K562 (cell line): ENCODE results near the gene CAMK1D. TPM values are rescaled to one million over a fixed set of nuclear protein-coding genes. Genes with fewer than 3 reads are reported as not detected.

ENCODE experiments used
- ATAC-seq: fragments of 200-7000 bp; cut with Tn5 transposase; 3 replicates; pipeline ENCODE4 v1.9.1; 2020; ENCODE audit warnings: moderate library complexity
- BruUV-seq: library from RNA; stranded (reverse); fragments of 400-500 nt; replicated peaks from 2 replicates; lab custom pipeline; 2021; lab: Mats Ljungman, UMichigan
- CTCF ChIA-PET: fragments of 300-600 bp; formaldehyde crosslinking; extraction: SDS; loops from one replicate; lab custom pipeline; 2021; ENCODE audit warnings: low intra/inter-chr PET ratio; lab: Yijun Ruan, JAX
- POLR2A ChIA-PET: fragments of 300-600, 350-650 bp; sonication (Branson Sonifier 250); formaldehyde crosslinking; extraction: SDS; loops from one replicate; lab custom pipeline; 2021; ENCODE audit warnings: antibody characterized with exemption, inconsistent platforms; lab: Yijun Ruan, JAX
- DNase-seq, 4 experiments: peaks; one replicate each; pipeline versions ENCODE4 v3.0.0 to v3.0.0-alpha.2; 2011 to 2018; ENCODE audit warnings: low spot score in 3 of 4, mixed read lengths in 3 of 4; ENCODE audit errors: extremely low read depth in 1 of 4
- FAIRE-seq: peaks from 2 replicates; lab custom pipeline; 2011; peaks lifted over from hg19 to GRCh38; lab: Jason Lieb, UNC
- H2AFZ ChIP-seq: 2 replicates; pipeline ENCODE4 v1.6.0; 2011; ENCODE audit warnings: low read depth, low read length, control low read depth, inconsistent platforms
- H3K27ac ChIP-seq: fragments of 200-600 bp; 3 replicates; pipeline ENCODE4 v1.8.0; 2011; ENCODE audit warnings: low read depth, mild to moderate bottlenecking, control low read depth, inconsistent platforms, low read length, moderate library complexity, mixed read lengths; ENCODE audit errors: extremely low read depth
- H3K27me3 ChIP-seq, 2 experiments: fragments of 300-600 bp in 1 of 2; 2 replicates in 1 of 2; 3 replicates in 1 of 2; pipeline versions ENCODE4 v1.6.0 to v1.8.0; 2011; ENCODE audit warnings: inconsistent platforms in 2 of 2, low read length in 2 of 2, mild to moderate bottlenecking in 1 of 2, mixed read lengths in 1 of 2, moderate library complexity in 1 of 2; ENCODE audit not compliant: control insufficient read depth in 2 of 2, insufficient read depth in 2 of 2
- H3K36me3 ChIP-seq: fragments of 300-600 bp; 3 replicates; pipeline ENCODE4 v1.8.0; 2011; ENCODE audit warnings: mild to moderate bottlenecking, low read length, inconsistent platforms; ENCODE audit not compliant: control insufficient read depth, insufficient read depth
- H3K4me1 ChIP-seq, 2 experiments: fragments of 200-600 bp in 1 of 2; replicated peaks in 1 of 2; 2 replicates in 1 of 2; 3 replicates in 1 of 2; pipeline versions ENCODE4 v1.5.1 to v1.8.0; 2011; ENCODE audit warnings: inconsistent platforms in 2 of 2, low read length in 2 of 2, mild to moderate bottlenecking in 1 of 2, mixed read lengths in 1 of 2, moderate library complexity in 1 of 2; ENCODE audit not compliant: control insufficient read depth in 2 of 2, insufficient read depth in 2 of 2
- H3K4me2 ChIP-seq: 2 replicates; pipeline ENCODE4 v1.6.1; 2011; ENCODE audit warnings: low read length, control low read depth, inconsistent platforms, mixed read lengths; ENCODE audit not compliant: insufficient read depth
- H3K4me3 ChIP-seq: fragments of 200-600 bp; sonication (generic), shearing (Covaris generic); 2 replicates; pipeline ENCODE4 v1.5.1; 2016; ENCODE audit warnings: control low read depth, inconsistent platforms
- H3K79me2 ChIP-seq: fragments of 200-600 bp; 3 replicates; pipeline ENCODE4 v1.8.0; 2011; ENCODE audit warnings: low read length, inconsistent platforms; ENCODE audit not compliant: control insufficient read depth, insufficient read depth
- H3K9ac ChIP-seq, 2 experiments: 2 replicates each; pipeline versions ENCODE4 v1.6.0 to v1.6.1; 2011; ENCODE audit warnings: low read depth in 2 of 2, low read length in 2 of 2, control low read depth in 1 of 2, inconsistent platforms in 1 of 2, mild to moderate bottlenecking in 1 of 2, mixed read lengths in 1 of 2; ENCODE audit not compliant: insufficient read depth in 1 of 2
- H3K9me1 ChIP-seq: one replicate; pipeline ENCODE4 v1.6.0; 2011; ENCODE audit warnings: inconsistent platforms, mild to moderate bottlenecking, low read length, moderate library complexity; ENCODE audit not compliant: control insufficient read depth, insufficient read depth
- H3K9me3 ChIP-seq: replicated peaks from 2 replicates; pipeline ENCODE4 v1.5.1; 2011; ENCODE audit warnings: low read depth, low read length, inconsistent platforms; ENCODE audit not compliant: control insufficient read depth, insufficient read depth
- H4K20me1 ChIP-seq: replicated peaks from 2 replicates; pipeline ENCODE4 v1.6.1; 2011; ENCODE audit warnings: low read length, inconsistent platforms, mixed read lengths; ENCODE audit not compliant: control insufficient read depth, insufficient read depth
- DPF2 ChIP-seq: fragments of 450-650 bp; IDR thresholded peaks from 2 replicates; pipeline ENCODE4 v1.6.1; 2016
- MGA ChIP-seq: fragments of 450-650 bp; IDR thresholded peaks from 2 replicates; pipeline ENCODE4 v1.6.1; 2016; ENCODE audit warnings: mild to moderate bottlenecking, moderate library complexity
- NR2C2 ChIP-seq, 2 experiments: fragments of 200-800 bp in 1 of 2; sonication (Bioruptor generic) in 1 of 2; sonication (generic) in 1 of 2; formaldehyde crosslinking in 1 of 2; IDR thresholded peaks; 2 replicates each; pipeline versions ENCODE4 v1.6.1 to v1.8.0; 2016 to 2022; ENCODE audit warnings: mild to moderate bottlenecking in 1 of 2, missing compliant biosample characterization in 1 of 2, missing genetic modification characterization in 1 of 2, missing genetic modification reagents in 1 of 2
- ZNF3 ChIP-seq: fragments of 250-450 bp; sonication (Bioruptor Pico); IDR thresholded peaks from 2 replicates; pipeline ENCODE4 v1.5.0; 2021; ENCODE audit warnings: mild to moderate bottlenecking, moderate library complexity
- ZNF79 ChIP-seq: fragments of 250-450 bp; sonication (Bioruptor Pico); IDR thresholded peaks from 2 replicates; pipeline ENCODE4 v1.4.0; 2020; ENCODE audit warnings: low read depth, mild to moderate bottlenecking, moderate library complexity
- WGBS: fragments of 100-300 bp; shearing (Covaris generic); methylation state at CpG from one replicate; pipeline ENCODE4 v1.1.6; 2016; ENCODE audit warnings: low coverage, mixed read lengths; ENCODE audit not compliant: insufficient coverage; ENCODE audit errors: missing lambda C conversion rate; 5-methylcytosine and 5-hydroxymethylcytosine counted together
- in situ Hi-C: fragments of 300-500 bp; cut with MboI; formaldehyde crosslinking; loops from 4 replicates; pipeline ENCODE4 v1.15.0; 2018; ENCODE audit warnings: inconsistent platforms, mixed read lengths
- intact Hi-C: fragments of 100-400 bp; cut with micrococcal nuclease; formaldehyde crosslinking; loops from 2 replicates; pipeline ENCODE4 v1.14.2; 2022
- polyA plus RNA-seq, 8 experiments: library from polyadenylated mRNA; depleted of rRNA in 4 of 8; stranded (reverse) in 5 of 8; unstranded in 3 of 8; fragments of >200 nt; fragmentation: Nextera tagmentation in 2 of 8; fragmentation: Illumina TruSeq in 1 of 8; extraction: Ambion mirVana in 2 of 8; extraction: Trizol in 1 of 8; gene quantifications; 2 replicates each; pipeline versions ENCODE4 v1.2.1 to v1.2.3, GENCODE V29; 2011 to 2014; ENCODE audit warnings: inconsistent platforms in 1 of 8, missing spikeins in 1 of 8
- total RNA-seq, 7 experiments: library from RNA; depleted of rRNA in 6 of 7; stranded (reverse); fragments of >200 nt in 6 of 7; fragmentation: Illumina TruSeq in 2 of 7; extraction: Trizol in 2 of 7; gene quantifications; 2 replicates each; pipeline versions ENCODE4 v1.2.1 to v1.2.3, GENCODE V29; 2011 to 2021; ENCODE audit warnings: low replicate concordance in 1 of 7
- TF ChIP-seq, protein P1 (sequence below): sonication (generic); formaldehyde crosslinking; IDR thresholded peaks from 2 replicates; pipeline ENCODE4 v1.8.0; 2023; ENCODE audit warnings: mild to moderate bottlenecking, missing genetic modification reagents
- TF ChIP-seq, protein P2 (sequence below): fragments of 450-650 bp; IDR thresholded peaks from 2 replicates; pipeline ENCODE4 v1.6.1; 2016; ENCODE audit warnings: low read depth, mild to moderate bottlenecking, moderate library complexity

Gene CAMK1D
- total and polyA plus RNA-seq, 9 of the 15 experiments (the other 6 are each of a cell fraction or from before 2014, with no cell fraction given), result 0.12 to 0.24 (median 0.20) TPM; not detected in 5

- Histone ChIP-seq H3K27ac (no peak overlapping the region), H3K4me1 (no peaks in the 10 kb centered on the region), H3K36me3 (no peaks in the 10 kb centered on the region), H3K79me2 (no peaks in the 10 kb centered on the region), H3K9me3 (no peaks in the 10 kb centered on the region), H3K9ac (no peak overlapping the region), H2AFZ (no peak overlapping the region), H3K9me1 (no peaks in the 10 kb centered on the region), H4K20me1 (no peaks in the 10 kb centered on the region), H3K4me3 (no peak overlapping the region), H3K27me3 (peaks cover 2 to 15% of the 10 kb centered on the region in 2 experiments; a peak in 3 of 5 replicates), H3K4me2 (no peak overlapping the region)
- in situ Hi-C loops (no loop called here), intact Hi-C loops (no loop called here)
- ChIA-PET CTCF (no interaction called here), POLR2A (interaction anchor here (0.6 kb wide), 1 partner anchor 135 kb away, joined by 3 read pairs; no protein-coding TSS in a partner anchor)
- no TSS peak for BruUV-seq
- DNase-seq (no peak), FAIRE-seq (no peak), ATAC-seq (no peak)
- 5% methylated on average over 15 of the region's 16 CpGs for WGBS
- TF ChIP-seq, protein P1, sequence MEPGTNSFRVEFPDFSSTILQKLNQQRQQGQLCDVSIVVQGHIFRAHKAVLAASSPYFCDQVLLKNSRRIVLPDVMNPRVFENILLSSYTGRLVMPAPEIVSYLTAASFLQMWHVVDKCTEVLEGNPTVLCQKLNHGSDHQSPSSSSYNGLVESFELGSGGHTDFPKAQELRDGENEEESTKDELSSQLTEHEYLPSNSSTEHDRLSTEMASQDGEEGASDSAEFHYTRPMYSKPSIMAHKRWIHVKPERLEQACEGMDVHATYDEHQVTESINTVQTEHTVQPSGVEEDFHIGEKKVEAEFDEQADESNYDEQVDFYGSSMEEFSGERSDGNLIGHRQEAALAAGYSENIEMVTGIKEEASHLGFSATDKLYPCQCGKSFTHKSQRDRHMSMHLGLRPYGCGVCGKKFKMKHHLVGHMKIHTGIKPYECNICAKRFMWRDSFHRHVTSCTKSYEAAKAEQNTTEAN (CRISPR knock-in tag), result no peak
- TF ChIP-seq NR2C2 (CRISPR knock-in tag; IDR thresholded peaks at IDR 0.05) (no peak), NR2C2 (tag; IDR thresholded peaks at IDR 0.05) (no peak), DPF2 (no peak), ZNF3 (no peak), MGA (no peak), ZNF79 (no peak)
- TF ChIP-seq, protein P2, sequence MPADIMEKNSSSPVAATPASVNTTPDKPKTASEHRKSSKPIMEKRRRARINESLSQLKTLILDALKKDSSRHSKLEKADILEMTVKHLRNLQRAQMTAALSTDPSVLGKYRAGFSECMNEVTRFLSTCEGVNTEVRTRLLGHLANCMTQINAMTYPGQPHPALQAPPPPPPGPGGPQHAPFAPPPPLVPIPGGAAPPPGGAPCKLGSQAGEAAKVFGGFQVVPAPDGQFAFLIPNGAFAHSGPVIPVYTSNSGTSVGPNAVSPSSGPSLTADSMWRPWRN, result no peak
These were observed 425.0 kb downstream of the CAMK1D start for GRCh38 chr10:12774204-12774894.
